ENCODE data around the gene ILKAP. TPM values are rescaled to one million over a fixed set of nuclear protein-coding genes. Genes with fewer than 3 reads are reported as not detected.

ILKAP gene
- total and polyA plus RNA-seq, 7 experiments from 2014 or later = 40.6 to 126 (median 88.4) TPM

GRCh38 chr2:238237431-238238135 is 34.1 kb upstream of the ILKAP start:
- H3K4me1 Mint-ChIP-seq = peaks cover 2 to 25% (median 14%) of the 10 kb centered on the region in 7 donors
- CTCF ChIA-PET = no interaction called here

GRCh38 chr2:238236571-238236970 is 33.1 kb upstream of the ILKAP start:
- Mint-ChIP-seq H3K27me3 (peaks cover 11 to 66% (median 21%) of the 10 kb centered on the region in 5 donors), H3K4me1 (peaks cover 4 to 22% (median 19%) of the 10 kb centered on the region in 7 donors), H3K36me3 (peaks cover 0 to 1% (median 0%) of the 10 kb centered on the region in 5 donors), H3K4me3 (peak overlapping the region in 1 of 10 donors; percentile 48), H3K9me3 (peaks cover 0 to 6% (median 0%) of the 10 kb centered on the region in 11 donors), H3K27ac (no peak overlapping the region)
- no peak for ATAC-seq
- no peak for DNase-seq
- Histone ChIP-seq H3K36me3 (ENCODE audit: control insufficient read depth in 2 of 3, insufficient read depth in 3 of 3, low read length in 3 of 3) (no peaks in the 10 kb centered on the region), H3K4me1 (ENCODE audit: control insufficient read depth in 2 of 2, insufficient read depth in 2 of 2, low read length in 2 of 2) (peaks cover 0 to 4% of the 10 kb centered on the region in 2 donors), H3K27ac (ENCODE audit: low read depth, low read length) (no peak overlapping the region), H3K27me3 (ENCODE audit: control insufficient read depth in 2 of 2, insufficient read depth in 2 of 2, low read length in 2 of 2) (peaks cover 0 to 16% of the 10 kb centered on the region in 2 donors), H3K4me3 (ENCODE audit: low read length) (no peak overlapping the region), H3K9me3 (ENCODE audit: control insufficient read depth in 2 of 3, low read length in 3 of 3) (no peaks in the 10 kb centered on the region)
- ChIA-PET POLR2A (no interaction called here), CTCF (no interaction called here)
- intact Hi-C loops (cut with micrococcal nuclease) = no loop called here

More at GRCh38 chr2:238237431-238238135, 34.1 kb upstream of the ILKAP start:
- POLR2A ChIA-PET = no interaction called here
- ATAC-seq = no peak
- Mint-ChIP-seq H3K36me3 (peaks cover 0 to 1% (median 0%) of the 10 kb centered on the region in 5 donors), H3K4me3 (peak overlapping the region; percentile 20 to 80 (median 59)), H3K27me3 (peaks cover 11 to 65% (median 22%) of the 10 kb centered on the region in 5 donors), H3K27ac (no peak overlapping the region), H3K9me3 (peaks cover 0 to 6% (median 0%) of the 10 kb centered on the region in 11 donors)
- no peak overlapping the region for H3K4me3 ChIP-seq (ENCODE audit: low read length)
- H3K9me3 ChIP-seq (ENCODE audit: control insufficient read depth in 2 of 3, low read length in 3 of 3) = no peaks in the 10 kb centered on the region
- H3K27me3 ChIP-seq (ENCODE audit: control insufficient read depth in 2 of 2, insufficient read depth in 2 of 2, low read length in 2 of 2) = peaks cover 0 to 16% of the 10 kb centered on the region in 2 donors
- H3K4me1 ChIP-seq (ENCODE audit: control insufficient read depth in 2 of 2, insufficient read depth in 2 of 2, low read length in 2 of 2) = peaks cover 0 to 4% of the 10 kb centered on the region in 2 donors
- H3K36me3 ChIP-seq (ENCODE audit: control insufficient read depth in 2 of 3, insufficient read depth in 3 of 3, low read length in 3 of 3) = no peaks in the 10 kb centered on the region
- no peak overlapping the region for H3K27ac ChIP-seq (ENCODE audit: low read depth, low read length)
- intact Hi-C loops (cut with micrococcal nuclease) = no loop called here
- no peak for DNase-seq

- no peak overlapping the region for H3K27ac Mint-ChIP-seq
- no peaks in the 10 kb centered on the region for H3K36me3 ChIP-seq (ENCODE audit: control insufficient read depth in 2 of 3, insufficient read depth in 3 of 3, low read length in 3 of 3)
- H3K36me3 Mint-ChIP-seq = peaks cover 0 to 1% (median 0%) of the 10 kb centered on the region in 5 donors
- ATAC-seq (no peak), DNase-seq (no peak)
- intact Hi-C loops (cut with micrococcal nuclease) = no loop called here
- no peaks in the 10 kb centered on the region for H3K9me3 ChIP-seq (ENCODE audit: control insufficient read depth in 2 of 3, low read length in 3 of 3)
- peaks cover 7 to 29% (median 22%) of the 10 kb centered on the region in 7 donors for H3K4me1 Mint-ChIP-seq
- CTCF ChIA-PET = no interaction called here
- peaks cover 0 to 16% of the 10 kb centered on the region in 2 donors for H3K27me3 ChIP-seq (ENCODE audit: control insufficient read depth in 2 of 2, insufficient read depth in 2 of 2, low read length in 2 of 2)
- H3K9me3 Mint-ChIP-seq = peaks cover 0 to 6% (median 0%) of the 10 kb centered on the region in 11 donors
- H3K4me1 ChIP-seq (ENCODE audit: control insufficient read depth in 2 of 2, insufficient read depth in 2 of 2, low read length in 2 of 2) = peaks cover 2 to 11% of the 10 kb centered on the region in 2 donors
- H3K27me3 Mint-ChIP-seq = peaks cover 11 to 66% (median 21%) of the 10 kb centered on the region in 5 donors
- H3K4me3 ChIP-seq (ENCODE audit: low read length) = no peak overlapping the region
- H3K27ac ChIP-seq (ENCODE audit: low read depth, low read length) = no peak overlapping the region
- POLR2A ChIA-PET = no interaction called here
- peak overlapping the region in 7 of 10 donors; percentile 7 to 73 (median 37) for H3K4me3 Mint-ChIP-seq
These were observed 32.4 kb upstream of the ILKAP start for GRCh38 chr2:238235856-238236255.

- H3K36me3 Mint-ChIP-seq = peaks cover 0 to 4% (median 0%) of the 10 kb centered on the region in 5 donors
- ChIA-PET CTCF (no interaction called here), POLR2A (no interaction called here)
- H3K27me3 ChIP-seq (ENCODE audit: control insufficient read depth in 2 of 2, insufficient read depth in 2 of 2, low read length in 2 of 2) = peaks cover 0 to 16% of the 10 kb centered on the region in 2 donors
- peaks cover 5 to 12% of the 10 kb centered on the region in 2 donors for H3K4me1 ChIP-seq (ENCODE audit: control insufficient read depth in 2 of 2, insufficient read depth in 2 of 2, low read length in 2 of 2)
- peaks cover 11 to 70% (median 21%) of the 10 kb centered on the region in 5 donors for H3K27me3 Mint-ChIP-seq
- H3K9me3 Mint-ChIP-seq = peaks cover 0 to 6% (median 0%) of the 10 kb centered on the region in 11 donors
- H3K36me3 ChIP-seq (ENCODE audit: control insufficient read depth in 2 of 3, insufficient read depth in 3 of 3, low read length in 3 of 3) = no peaks in the 10 kb centered on the region
- intact Hi-C loops (cut with micrococcal nuclease) = no loop called here
- H3K4me3 ChIP-seq (ENCODE audit: low read length) = no peak overlapping the region
- H3K9me3 ChIP-seq (ENCODE audit: control insufficient read depth in 2 of 3, low read length in 3 of 3) = no peaks in the 10 kb centered on the region
- no peak overlapping the region for H3K27ac Mint-ChIP-seq
- H3K27ac ChIP-seq (ENCODE audit: low read depth, low read length) = no peak overlapping the region
- DNase-seq = no peak
- peaks cover 11 to 34% (median 26%) of the 10 kb centered on the region in 7 donors for H3K4me1 Mint-ChIP-seq
- H3K4me3 Mint-ChIP-seq = peak overlapping the region; percentile 37 to 73 (median 58)
- no peak for ATAC-seq
These were observed 31.8 kb upstream of the ILKAP start for GRCh38 chr2:238235331-238235732.

GRCh38 chr2:238233625-238234024 is 30.1 kb upstream of the ILKAP start:
- peaks cover 5 to 9% of the 10 kb centered on the region in 2 donors for H3K4me1 ChIP-seq (ENCODE audit: control insufficient read depth in 2 of 2, insufficient read depth in 2 of 2, low read length in 2 of 2)
- CTCF ChIA-PET = no interaction called here
- POLR2A ChIA-PET = interaction anchor here (1.0 to 2.8 kb wide), 2 partner anchors 29 to 30 kb away, joined by 3 to 17 read pairs; partner anchors contain the start of gene ILKAP
- ATAC-seq = no peak
- Mint-ChIP-seq H3K27ac (peak overlapping the region in 1 of 9 donors; percentile 15), H3K36me3 (peaks cover 0 to 5% (median 0%) of the 10 kb centered on the region in 5 donors), H3K9me3 (peaks cover 0 to 6% (median 0%) of the 10 kb centered on the region in 11 donors), H3K4me3 (peak overlapping the region; percentile 24 to 82 (median 64)), H3K27me3 (peaks cover 11 to 79% (median 18%) of the 10 kb centered on the region in 5 donors), H3K4me1 (peaks cover 10 to 33% (median 25%) of the 10 kb centered on the region in 7 donors)
- peaks cover 0 to 16% of the 10 kb centered on the region in 2 donors for H3K27me3 ChIP-seq (ENCODE audit: control insufficient read depth in 2 of 2, insufficient read depth in 2 of 2, low read length in 2 of 2)
- no peaks in the 10 kb centered on the region for H3K36me3 ChIP-seq (ENCODE audit: control insufficient read depth in 2 of 3, insufficient read depth in 3 of 3, low read length in 3 of 3)
- DNase-seq = no peak
- H3K9me3 ChIP-seq (ENCODE audit: control insufficient read depth in 2 of 3, low read length in 3 of 3) = no peaks in the 10 kb centered on the region
- intact Hi-C loops (cut with micrococcal nuclease) = loop anchor here (1.0 to 5.0 kb wide), 3 partner anchors 173 to 267 kb away; partner anchors contain the start of gene UBE2F (in 1 of the 2)
- H3K4me3 ChIP-seq (ENCODE audit: low read length) = no peak overlapping the region
- no peak overlapping the region for H3K27ac ChIP-seq (ENCODE audit: low read depth, low read length)

- DNase-seq = no peak
- H3K4me3 Mint-ChIP-seq = peak overlapping the region; percentile 70 to 91 (median 86)
- ChIA-PET CTCF (no interaction called here), POLR2A (interaction anchor here (0.6 to 2.8 kb wide), 2 partner anchors 29 to 57 kb away, joined by 3 to 17 read pairs; partner anchors contain the start of gene ILKAP)
- peaks cover 11 to 66% (median 18%) of the 10 kb centered on the region in 5 donors for H3K27me3 Mint-ChIP-seq
- intact Hi-C loops (cut with micrococcal nuclease) = loop anchor here (1.0 to 5.0 kb wide), 5 partner anchors 8 to 265 kb away; partner anchors contain the start of genes HES6 (in 2 of the 2), ILKAP (in 2 of the 2), PER2 (in 1 of the 2) and UBE2F (in 1 of the 2)
- H3K9me3 Mint-ChIP-seq = peaks cover 0 to 6% (median 0%) of the 10 kb centered on the region in 11 donors
- Histone ChIP-seq H3K4me1 (ENCODE audit: control insufficient read depth in 2 of 2, insufficient read depth in 2 of 2, low read length in 2 of 2) (peaks cover 5 to 8% of the 10 kb centered on the region in 2 donors), H3K27me3 (ENCODE audit: control insufficient read depth in 2 of 2, insufficient read depth in 2 of 2, low read length in 2 of 2) (peaks cover 0 to 5% of the 10 kb centered on the region in 2 donors), H3K4me3 (ENCODE audit: low read length) (peak overlapping the region; percentile 66), H3K9me3 (ENCODE audit: control insufficient read depth in 2 of 3, low read length in 3 of 3) (no peaks in the 10 kb centered on the region), H3K27ac (ENCODE audit: low read depth, low read length) (no peak overlapping the region), H3K36me3 (ENCODE audit: control insufficient read depth in 2 of 3, insufficient read depth in 3 of 3, low read length in 3 of 3) (peaks cover 0 to 5% (median 0%) of the 10 kb centered on the region in 3 experiments)
- H3K4me1 Mint-ChIP-seq = peaks cover 14 to 33% (median 28%) of the 10 kb centered on the region in 7 donors
- H3K36me3 Mint-ChIP-seq = peaks cover 0 to 8% (median 5%) of the 10 kb centered on the region in 5 donors
- ATAC-seq = no peak
- H3K27ac Mint-ChIP-seq = peak overlapping the region in 7 of 9 donors; percentile 36 to 77 (median 51)
These were observed 28.3 kb upstream of the ILKAP start for GRCh38 chr2:238231809-238232208.
